HuH-7 (cell line): ENCODE data around the gene ETS1.

ENCODE experiments used
- DNase-seq: peaks from one replicate; pipeline ENCODE4 v3.0.0; 2011; ENCODE audit warnings: low spot score

Gene ETS1

DNA sequence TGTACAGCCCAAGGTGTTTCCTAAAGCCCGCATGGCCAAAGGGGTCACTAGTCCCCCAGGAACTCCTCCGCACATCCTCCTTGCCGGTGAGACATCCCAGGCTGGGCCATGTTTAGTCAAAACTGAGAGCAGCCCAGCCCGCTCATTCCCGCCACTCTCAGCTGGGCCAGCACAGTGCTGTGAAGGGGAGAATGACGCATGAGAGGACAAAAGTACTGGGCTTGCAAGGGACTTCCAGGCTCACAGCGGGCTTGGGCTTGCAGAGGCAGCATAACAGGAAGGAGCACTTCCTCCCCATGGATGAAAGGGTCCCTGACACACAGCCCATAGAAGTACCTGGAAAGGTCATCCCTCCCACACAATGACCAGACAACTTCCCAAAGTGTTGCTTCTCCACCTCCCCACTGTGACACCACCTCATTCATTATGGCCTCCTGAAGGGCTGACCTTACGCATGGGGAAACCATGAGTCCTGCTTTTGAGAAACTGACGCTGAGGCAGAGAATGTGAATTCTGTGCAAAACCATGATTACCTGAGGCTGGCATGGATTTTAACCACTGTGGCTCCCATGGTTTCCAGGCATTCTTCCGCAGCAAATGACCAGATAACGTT lies 19.1 kb downstream of the ETS1 start:
- DNase-seq = no peak

DNA sequence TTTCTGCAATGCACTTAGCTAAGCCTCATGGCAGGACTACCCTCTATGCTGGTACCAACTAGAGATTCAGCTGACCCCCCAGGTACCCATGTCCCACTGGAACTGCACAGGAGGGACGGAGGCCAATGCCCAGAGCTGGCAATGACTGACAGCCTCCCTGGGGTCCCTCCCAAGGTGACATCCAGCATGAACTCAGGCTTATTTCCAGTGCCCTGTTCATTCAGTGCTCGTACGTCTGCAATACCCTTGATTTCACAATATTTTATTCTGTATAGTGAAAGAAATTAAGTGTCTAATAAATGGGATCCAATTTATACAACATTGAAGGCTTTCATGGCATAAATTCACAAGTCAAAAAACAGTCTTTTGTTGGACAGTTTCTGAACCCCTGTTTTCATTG lies 20.2 kb downstream of the ETS1 start:
- DNase-seq = no peak

DNA sequence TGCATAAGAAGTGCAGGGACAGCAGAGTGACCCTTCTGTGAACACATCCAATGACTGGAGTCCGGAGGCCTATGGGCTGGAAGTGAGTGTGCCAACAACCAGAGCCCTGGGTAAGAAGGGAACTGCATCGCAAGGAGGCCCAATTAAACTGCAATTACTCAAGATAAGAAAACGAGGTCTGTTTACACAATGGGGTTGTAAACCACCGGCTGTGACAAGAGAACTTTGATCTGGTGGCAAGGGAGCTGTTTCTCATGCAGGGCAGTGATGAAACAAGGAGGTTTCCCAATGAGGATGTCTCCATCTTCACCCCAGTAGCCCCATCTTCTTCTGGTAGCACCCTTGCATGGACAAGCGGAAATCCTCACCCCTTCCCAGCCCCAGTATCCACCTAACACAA lies 21.5 kb downstream of the ETS1 start:
- DNase-seq = peak; percentile 19

DNA sequence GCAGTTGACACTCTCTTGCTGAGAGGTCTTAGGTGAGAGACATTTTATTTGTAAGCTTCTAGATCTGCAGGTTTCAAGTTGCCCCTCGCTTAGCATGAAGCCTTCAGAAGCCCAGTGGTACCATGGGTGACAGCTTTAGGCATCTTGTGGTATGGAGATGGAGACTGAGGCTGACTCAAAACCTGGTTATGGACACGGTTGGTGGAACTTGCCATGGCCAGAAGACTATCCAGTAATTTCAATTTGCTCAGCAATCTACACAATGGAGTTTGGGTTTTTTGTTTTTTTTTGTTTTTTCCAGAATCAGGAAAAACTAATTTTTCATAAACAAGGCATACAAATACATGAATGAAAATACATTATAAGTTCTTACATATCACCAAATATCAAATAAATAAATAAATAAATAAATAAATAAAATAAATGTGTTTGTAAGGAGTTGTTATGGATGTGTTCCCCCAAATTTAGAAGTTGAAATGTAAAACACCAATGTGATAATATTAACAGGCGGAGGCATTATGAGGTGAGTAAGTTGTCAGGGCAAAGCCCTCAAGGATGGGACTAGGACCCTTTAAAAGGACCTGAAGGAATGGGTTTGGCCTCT lies 22.6 kb downstream of the ETS1 start:
- no peak for DNase-seq

DNA sequence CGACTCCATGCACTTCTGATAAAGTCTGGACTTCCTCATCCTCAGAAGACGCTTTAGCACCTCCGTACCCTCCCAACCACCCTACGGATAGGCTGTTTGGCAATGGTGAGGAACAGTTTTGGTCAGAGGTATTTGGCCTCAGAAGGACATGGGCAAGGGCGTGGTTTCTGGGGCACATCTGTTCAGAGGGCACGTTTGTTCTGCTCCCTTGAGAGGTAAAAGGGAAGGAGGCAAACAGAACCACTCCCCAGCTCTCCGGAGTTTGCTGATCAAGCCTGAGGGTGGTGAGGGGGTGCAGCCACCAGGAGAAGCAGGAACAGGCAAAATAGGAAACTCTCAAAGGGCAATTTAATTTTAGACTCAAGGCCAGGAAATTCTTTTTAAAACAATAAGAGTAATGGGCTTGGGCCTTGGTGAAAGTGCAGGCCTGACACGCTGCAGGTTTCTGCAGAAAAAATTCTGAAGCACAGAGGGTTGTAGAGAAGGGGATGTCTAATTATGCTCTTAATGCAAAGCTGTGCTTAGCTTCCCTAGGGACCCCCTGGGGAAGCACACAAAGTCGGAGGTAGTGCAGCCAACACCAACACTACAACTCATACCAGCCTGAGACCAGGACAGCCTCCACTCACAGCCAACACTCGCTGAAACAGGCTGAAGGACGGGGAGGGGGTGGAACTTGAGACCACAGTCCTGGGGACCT lies 23.3 kb downstream of the ETS1 start:
- no peak for DNase-seq

DNA sequence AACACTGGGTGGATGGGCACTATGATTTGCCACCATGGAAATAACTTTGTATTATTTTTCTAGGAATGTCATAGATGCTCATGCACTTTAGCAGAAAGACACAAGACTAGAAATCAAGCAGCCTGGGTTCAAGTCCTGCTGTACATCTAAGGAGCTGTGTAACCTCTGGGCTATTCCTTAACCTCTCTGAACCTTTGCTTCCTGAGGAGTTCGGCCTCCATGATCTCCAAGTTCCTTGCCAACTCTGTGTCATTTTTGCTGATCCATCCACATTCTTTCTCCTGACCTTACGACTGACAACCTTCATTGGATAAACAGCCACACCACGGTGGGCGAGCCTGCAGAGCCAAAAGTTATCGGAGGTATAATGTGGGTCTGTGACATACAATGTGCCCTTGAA lies 24.1 kb downstream of the ETS1 start:
- DNase-seq = no peak

DNA sequence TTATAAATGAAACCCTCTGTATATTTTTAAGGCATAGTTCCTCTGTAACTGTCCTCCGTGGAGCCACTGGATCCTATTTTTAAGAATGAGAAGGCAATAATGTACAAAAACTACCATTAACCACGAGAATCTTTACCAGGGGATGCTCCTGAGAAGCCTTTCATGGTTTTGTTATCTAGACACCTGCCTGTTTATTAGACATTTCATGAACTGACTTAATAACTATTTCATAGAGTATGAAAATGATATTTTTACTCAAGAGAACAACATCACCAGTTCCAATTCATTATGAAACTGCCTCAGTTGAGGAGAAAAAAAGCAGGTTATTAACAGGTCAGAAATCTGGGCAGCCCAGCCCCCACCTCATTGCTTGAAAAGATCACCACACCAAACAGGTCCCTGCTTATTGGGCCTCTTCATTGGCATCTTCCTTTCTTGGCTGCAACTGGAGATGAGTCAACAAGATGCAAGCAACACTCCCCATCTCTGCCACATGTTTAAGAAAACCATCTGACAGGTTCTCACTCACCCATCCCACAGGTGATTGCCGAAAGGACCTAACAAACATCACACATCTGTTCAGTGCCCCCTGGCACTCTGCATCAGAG lies 27.8 kb downstream of the ETS1 start:
- DNase-seq = no peak

DNA sequence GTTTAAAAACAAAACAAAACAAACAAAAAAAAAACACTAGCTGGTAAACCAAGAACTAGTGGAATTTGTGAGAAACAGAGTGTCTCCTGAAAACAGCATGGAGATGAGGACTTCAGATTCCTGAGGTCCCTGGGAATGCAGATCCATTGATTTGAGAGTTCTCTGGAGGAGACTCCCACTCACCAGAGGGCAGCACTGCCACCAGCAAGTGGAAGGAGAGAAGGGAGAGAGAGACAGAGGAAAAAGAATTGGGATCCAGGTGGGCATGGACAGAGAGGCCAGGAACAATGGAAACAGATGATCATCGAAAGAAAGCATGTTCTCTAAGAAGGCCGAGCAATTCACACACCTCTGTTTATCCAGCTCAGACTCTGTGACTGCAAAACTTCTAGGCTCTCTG lies 31.8 kb downstream of the ETS1 start:
- no peak for DNase-seq

DNA sequence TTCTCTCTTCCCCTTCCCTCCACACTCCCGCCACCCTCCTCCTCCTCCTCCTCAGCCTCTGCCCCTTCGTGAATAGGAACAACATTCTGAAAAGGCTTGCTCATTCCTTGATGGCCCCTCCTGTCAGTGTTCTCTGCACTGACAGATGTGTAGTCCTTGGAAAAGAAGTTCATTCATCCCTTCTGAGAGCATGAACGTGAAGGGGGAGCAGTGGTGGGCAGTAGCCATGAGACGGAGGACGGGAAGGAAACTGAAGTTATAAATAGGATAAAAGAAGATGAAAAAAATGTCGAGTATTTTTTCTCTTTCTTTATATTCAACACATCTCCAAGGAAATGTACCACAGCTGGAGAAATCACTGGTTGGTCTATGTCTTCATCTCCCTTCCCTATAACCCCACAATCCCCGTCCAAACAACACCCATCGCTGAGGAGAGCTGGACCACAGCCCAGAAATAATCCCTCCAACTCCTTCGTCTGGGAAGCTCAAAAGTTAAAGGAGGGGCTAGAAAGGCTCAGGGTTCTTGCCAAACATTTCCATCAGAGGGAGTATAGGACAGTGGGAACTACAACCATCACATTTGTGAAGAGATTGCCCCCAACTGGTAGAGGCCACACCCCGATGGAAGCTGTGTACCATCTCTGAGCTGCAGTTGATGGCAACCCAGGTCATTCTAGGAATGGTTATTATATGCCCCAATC lies 33.5 kb downstream of the ETS1 start:
- DNase-seq = no peak

DNA sequence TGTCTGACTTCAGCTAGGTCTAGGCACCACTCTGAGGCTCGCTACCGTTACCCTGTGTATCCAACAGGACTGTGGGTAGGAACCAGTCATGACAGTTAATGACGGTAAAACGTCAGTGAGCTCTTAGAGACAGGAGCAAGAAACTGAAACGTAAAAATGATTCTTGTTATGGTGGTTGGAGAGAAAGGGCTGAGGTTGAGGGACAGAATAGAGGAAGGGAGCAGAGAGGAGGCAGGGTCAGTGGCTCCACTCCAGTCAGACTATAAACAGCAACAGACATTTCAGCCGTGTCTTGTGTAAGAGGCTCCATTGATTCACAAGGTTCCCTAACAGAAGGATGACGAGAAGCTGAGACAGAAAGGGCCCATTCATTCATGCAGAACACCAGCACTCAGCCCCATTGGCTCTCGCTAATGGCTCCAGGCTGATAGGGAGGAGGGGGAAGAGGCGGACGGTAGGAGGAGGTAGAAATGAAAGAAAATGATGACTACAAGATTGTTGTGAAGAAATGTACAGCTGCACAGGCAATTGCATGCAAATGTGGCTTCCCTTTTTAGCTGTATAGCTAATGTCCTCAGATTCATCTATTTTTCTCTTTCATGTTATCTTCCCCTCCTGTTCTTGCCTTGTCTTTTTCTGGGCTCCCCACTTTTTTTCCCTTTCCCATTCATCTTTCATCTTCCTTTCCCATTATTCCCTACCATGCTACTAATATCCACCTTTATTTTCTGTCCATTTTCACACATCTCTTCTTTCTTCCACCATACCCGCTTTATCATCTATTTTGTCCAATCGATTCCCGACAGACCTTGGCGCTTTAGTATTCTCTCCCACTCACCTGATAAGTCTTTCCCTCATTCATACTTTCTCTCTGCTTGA lies 34.3 kb downstream of the ETS1 start:
- DNase-seq = no peak

DNA sequence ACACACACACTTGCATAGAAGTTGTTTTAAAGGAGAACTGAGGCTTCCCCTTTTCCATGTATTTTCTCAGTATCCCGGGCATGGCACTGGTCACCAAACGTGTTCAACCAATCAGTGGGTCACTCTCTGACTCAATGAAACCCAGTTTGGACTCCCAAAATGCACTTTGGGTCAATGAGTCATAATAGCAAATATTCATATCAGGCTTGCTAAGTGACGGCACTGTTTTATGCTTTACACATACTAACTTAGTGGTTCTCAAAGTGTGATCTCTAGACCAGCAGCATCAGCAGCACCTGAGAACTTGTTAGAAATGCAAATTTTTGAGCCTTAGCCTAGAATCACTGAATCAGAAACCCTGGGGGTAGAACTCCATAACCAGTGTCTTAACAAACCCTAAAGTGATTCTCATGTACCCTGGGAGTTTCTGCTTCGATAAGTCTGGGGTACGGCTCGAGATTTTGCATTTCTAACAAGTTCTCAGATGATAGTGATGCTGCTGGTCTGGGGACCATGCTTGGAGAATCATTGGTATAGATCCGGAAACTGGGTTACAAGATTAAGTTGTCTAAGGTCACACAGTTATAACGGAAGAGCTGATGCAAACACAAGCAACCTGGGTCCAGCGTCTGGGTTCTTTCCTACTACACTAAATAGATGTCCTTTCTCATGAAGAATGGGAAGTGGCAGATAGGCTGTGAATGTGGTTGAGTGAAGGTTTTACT lies 35.6 kb downstream of the ETS1 start:
- DNase-seq = no peak

DNA sequence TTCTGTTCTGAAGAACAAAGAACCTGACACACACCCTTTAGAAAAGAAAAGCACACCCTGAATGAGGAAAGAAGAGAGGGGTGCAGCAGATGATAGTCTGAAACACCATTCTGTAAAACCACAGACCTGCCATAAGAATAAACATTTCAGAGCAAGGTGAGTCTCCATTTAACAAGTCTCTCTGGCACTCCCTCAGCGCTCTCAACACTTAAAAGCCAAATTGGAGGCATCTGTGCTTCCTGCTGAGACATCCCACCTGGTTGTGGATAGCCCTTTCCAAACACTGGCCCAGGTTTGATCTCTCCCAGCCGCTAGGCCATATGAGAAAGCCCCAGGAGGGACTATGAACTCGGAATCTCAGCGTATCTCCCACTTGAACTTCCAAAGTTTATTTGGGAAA lies 36.3 kb downstream of the ETS1 start:
- DNase-seq = no peak

DNA sequence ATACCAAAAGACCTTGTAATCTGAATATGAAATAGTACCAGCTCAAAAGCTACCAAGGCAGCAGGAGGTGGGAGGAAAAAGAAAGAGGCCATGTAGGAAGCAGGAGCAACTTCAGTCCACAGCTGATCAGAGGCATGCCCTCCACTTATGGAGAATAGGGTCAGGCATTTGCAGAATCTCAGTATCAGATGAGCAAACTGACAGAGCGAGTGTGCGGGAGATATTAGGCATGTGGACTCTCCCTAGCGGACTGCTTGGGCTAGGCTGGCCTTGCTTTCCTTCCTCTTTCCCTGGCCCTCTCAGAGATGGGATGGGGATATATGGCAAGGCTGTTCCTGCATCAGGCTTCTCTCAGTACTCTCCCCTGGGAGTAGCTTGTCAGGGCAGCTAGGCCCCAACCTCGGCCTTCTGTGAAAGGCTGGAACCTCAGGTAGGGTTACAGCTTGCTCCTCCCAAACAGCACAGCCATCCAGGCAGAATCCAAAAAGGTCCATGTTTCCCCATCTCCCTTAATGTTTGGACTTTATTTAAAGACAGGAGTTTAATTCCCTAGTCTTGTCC lies 37.0 kb downstream of the ETS1 start:
- no peak for DNase-seq

DNA sequence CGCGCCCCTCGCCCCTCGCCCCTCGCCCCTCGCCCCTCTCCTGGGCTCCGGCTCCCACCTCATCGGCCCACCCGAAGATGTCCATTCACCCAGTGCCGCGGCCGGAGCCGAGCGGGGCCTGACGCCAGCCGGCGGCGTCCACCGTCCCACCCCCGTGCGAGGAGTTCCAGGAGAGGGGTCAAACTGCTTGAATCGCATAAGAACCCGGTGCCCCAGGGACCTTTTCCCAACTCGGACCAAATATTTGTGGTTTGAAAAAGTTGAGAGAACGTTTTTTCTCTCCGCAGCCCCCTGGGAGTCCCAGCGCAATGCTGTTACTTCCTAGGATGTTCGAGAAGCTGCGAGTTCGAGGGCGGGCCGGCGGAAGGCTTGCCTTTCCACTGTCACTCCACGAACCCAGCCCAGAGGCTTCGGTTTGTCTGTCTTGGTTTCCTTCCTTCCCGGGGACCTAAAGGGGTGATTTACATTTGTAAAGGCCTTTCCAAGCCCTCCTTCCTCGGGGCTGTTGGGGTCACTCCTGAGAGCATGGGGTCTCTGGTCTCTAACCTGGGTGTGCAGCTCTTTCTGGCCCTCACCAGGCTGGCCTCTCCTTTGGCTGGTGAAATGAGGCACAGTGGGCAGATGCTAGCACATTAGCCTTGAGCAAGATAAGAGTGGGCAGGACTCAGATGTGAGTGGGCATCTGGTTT lies 38.0 kb downstream of the ETS1 start:
- DNase-seq = no peak

DNA sequence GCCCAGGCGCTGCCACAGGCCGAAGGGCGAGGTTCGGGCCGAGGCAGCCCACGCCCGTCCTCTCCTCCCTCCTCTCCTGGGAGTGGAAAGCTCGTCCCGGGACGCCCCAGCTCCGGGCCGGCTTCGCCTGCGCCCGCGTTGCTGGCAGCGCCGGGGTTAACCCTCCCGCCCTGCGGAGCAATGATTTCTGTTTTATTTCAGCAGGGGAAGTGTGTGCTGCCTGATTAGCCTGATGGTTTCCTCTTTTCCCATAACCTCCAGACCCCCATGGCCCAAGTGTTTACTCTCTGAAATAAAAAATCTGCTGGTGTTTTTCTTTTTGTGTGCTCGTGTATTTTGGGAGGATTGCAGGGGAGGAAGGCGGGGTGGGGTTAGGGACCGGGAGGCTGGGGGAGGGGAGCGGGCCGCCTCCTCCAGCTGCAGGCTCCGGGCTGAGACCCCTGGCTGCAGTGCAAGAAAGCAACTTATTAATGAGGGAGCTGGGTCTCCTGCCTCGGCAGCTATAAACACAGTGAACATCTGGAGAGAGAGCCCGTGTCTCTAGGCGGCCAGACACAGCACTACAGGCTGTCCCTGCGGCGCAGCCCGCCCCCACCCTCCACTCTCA lies 38.6 kb downstream of the ETS1 start:
- DNase-seq = no peak

DNA sequence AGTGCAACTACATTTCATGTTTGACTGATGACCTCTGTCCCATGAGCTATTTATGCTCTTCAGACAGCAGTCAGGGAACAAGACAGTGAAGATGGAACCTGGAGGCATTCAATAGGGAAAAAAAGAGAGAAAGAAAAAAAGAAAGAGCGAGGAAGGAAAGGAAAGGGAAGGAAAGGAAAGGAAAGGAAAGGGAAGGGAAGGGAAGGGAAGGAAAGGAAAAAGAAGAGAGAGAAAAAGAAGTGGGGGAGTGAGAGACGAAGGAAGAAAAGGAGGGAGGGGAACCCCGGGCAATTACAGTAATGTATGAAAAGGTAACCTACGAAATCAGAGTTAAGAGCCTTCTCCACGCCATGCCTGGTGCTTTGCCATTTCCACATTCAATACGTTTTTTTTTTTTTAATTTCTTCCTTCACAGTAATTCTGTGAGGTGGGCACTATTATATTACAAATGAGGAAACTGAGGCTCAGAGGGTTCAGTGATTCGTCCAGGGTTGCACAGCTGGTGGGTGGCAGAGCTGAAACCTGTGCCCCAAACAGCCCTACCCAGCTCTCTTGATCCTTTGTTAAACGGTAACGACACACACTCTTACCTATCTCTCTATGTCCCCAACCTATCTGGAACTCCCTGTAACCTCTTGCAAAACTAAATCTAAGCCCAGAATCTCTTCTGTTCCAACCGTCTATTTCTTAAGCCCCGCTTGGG lies 39.3 kb downstream of the ETS1 start:
- no peak for DNase-seq

DNA sequence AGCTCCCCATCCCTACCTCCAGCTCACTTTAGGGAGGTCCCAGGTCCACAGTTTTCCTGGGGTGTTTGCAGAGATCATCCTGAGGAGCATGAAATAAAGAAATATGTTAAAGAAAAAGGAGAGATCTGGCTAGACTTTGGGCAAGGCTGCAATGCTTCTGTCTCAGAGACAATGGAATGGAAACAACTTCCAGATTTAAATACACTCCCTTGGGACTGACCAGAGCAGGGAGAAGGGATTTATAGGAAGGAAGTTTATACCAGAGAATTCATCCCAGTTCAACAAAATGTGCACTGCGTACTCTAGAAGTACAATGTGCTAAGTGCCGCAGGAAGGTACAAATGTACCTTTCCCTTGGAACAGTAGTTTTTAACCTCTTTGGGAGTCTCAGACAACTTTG lies 40.4 kb downstream of the ETS1 start:
- no peak for DNase-seq

DNA sequence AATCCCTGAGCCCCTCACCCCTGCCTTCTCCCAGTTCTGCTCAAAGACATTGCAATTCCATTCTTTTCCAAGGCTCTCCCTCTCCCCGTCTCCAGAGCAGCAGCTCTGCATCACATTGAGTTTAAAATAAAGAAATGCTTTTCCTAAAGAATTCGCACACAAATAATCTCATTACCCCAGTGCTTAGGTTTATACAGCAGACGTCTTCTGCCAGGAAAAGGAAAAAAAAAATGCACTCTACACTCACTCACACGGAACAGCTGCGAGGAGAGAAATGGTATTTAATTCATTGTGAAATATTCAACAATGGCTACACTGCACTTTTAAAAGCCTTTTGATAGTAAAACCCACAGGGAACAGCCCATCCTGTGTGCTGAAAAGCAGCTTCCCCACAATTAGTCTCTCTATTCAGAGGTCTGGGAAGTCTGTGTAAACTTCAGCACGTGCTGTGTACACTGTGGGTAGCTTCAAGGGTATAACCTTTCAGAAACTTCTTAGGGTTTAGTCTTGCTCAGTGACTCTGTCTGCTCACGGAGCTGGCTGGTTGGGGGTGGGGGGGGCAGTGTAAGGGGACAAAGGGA lies 42.8 kb downstream of the ETS1 start:
- no peak for DNase-seq

DNA sequence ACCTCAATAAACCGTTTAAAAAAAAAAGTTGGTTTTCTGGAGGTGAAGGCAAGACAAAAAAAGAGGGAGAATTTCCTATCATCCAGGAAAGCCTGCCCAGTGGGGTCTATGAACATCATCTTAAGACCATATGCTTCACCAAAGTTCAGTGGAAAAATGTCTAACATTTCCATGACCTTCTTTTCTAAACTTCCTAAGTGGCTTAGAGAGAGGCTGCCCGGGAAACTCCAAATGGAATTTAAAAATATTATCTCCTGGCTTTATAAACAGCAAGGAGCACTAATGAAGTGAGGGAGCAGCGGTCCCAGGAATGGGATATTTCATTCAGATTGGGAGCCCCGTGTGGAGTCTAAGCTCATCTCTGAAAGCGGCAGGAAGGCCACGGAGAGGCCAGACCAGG lies 46.9 kb downstream of the ETS1 start:
- DNase-seq = no peak
